Stimulated activated CD4-positive, alpha-beta T cell treated with anti-CD3 and anti-CD28 coated beads, TNF-alpha, amount 100 ng/mL, for 24 hours (primary cell): ENCODE measurements around the gene TOM1L1.

Experiments used
- DNase-seq, 3 experiments: peaks; one replicate each; pipeline ENCODE4 v3.0.0-alpha.2; 2020; ENCODE audit warnings: low read depth in 3 of 3

The TOM1L1 gene

GRCh38 chr17:54947396-54947795 is 46.7 kb downstream of the TOM1L1 start:
- no peak for DNase-seq

GRCh38 chr17:54948380-54948779 is 47.7 kb downstream of the TOM1L1 start:
- DNase-seq: no peak

- no peak for DNase-seq
Measured at GRCh38 chr17:54950116-54950515, 49.5 kb downstream of the TOM1L1 start.

GRCh38 chr17:54951286-54951685 is 50.6 kb downstream of the TOM1L1 start:
- DNase-seq: no peak

GRCh38 chr17:54956791-54957190 is 56.1 kb downstream of the TOM1L1 start:
- DNase-seq: no peak

- DNase-seq: peak in 1 of 3 experiments; percentile 23
Measured at GRCh38 chr17:54967621-54968261, 67.1 kb downstream of the TOM1L1 start.

GRCh38 chr17:54968262-54968987 is 67.8 kb downstream of the TOM1L1 start, which contains the start of the genes COX11 and STXBP4:
Gene COX11 (minus strand): TSS chr17:54968654. CDS start chr17:54968646, 8 bp downstream.
Gene STXBP4 (plus strand): TSS chr17:54968765. CDS start chr17:54986220, 17,455 bp downstream.
- peak; percentile 87 to 92 (median 90) for DNase-seq

GRCh38 chr17:54968988-54969332 is 68.3 kb downstream of the TOM1L1 start:
- no peak for DNase-seq

GRCh38 chr17:54969658-54970572 is 69.3 kb downstream of the TOM1L1 start:
- no peak for DNase-seq

- DNase-seq: no peak
Measured at GRCh38 chr17:54971147-54971546, 70.5 kb downstream of the TOM1L1 start.

- no peak for DNase-seq
Measured at GRCh38 chr17:54971901-54972300, 71.2 kb downstream of the TOM1L1 start.

- no peak for DNase-seq
Measured at GRCh38 chr17:54972406-54973138, 71.9 kb downstream of the TOM1L1 start.

GRCh38 chr17:54974759-54975158 is 74.1 kb downstream of the TOM1L1 start:
- DNase-seq: no peak

- no peak for DNase-seq
Measured at GRCh38 chr17:54976316-54976715, 75.7 kb downstream of the TOM1L1 start.

GRCh38 chr17:54977744-54978143 is 77.1 kb downstream of the TOM1L1 start:
- DNase-seq: no peak

GRCh38 chr17:54979657-54980056 is 79.0 kb downstream of the TOM1L1 start:
- DNase-seq: no peak

- DNase-seq: no peak
Measured at GRCh38 chr17:54980375-54980774, 79.7 kb downstream of the TOM1L1 start.

GRCh38 chr17:54982399-54982798 is 81.7 kb downstream of the TOM1L1 start:
- no peak for DNase-seq

- no peak for DNase-seq
Measured at GRCh38 chr17:54983260-54983659, 82.6 kb downstream of the TOM1L1 start.

- no peak for DNase-seq
Measured at GRCh38 chr17:54985476-54985875, 84.8 kb downstream of the TOM1L1 start.

GRCh38 chr17:54990118-54990517 is 89.5 kb downstream of the TOM1L1 start:
- DNase-seq: no peak

GRCh38 chr17:54991567-54991966 is 90.9 kb downstream of the TOM1L1 start:
- DNase-seq: no peak
